ES-I3 (cell line): Measurements from ENCODE around the gene FHIT.

ENCODE experiments used
- H3K36me3 ChIP-seq: 2 replicates; pipeline ENCODE4 v1.6.1; 2013; ENCODE audit warnings: mild to moderate bottlenecking, low read length, control low read depth, moderate library complexity; ENCODE audit not compliant: insufficient read depth
- H3K4me1 ChIP-seq: 2 replicates; pipeline ENCODE4 v1.6.1; 2013; ENCODE audit warnings: mild to moderate bottlenecking, control low read depth, low read length; ENCODE audit not compliant: insufficient read depth
- H3K9ac ChIP-seq: 2 replicates; pipeline ENCODE4 v1.6.1; 2013; ENCODE audit warnings: low read depth, mild to moderate bottlenecking, low read length, moderate library complexity
- H3K9me3 ChIP-seq: 2 replicates; pipeline ENCODE4 v1.6.1; 2013; ENCODE audit warnings: mild to moderate bottlenecking, low read length, moderate library complexity; ENCODE audit not compliant: control insufficient read depth, insufficient read depth

FHIT gene

DNA sequence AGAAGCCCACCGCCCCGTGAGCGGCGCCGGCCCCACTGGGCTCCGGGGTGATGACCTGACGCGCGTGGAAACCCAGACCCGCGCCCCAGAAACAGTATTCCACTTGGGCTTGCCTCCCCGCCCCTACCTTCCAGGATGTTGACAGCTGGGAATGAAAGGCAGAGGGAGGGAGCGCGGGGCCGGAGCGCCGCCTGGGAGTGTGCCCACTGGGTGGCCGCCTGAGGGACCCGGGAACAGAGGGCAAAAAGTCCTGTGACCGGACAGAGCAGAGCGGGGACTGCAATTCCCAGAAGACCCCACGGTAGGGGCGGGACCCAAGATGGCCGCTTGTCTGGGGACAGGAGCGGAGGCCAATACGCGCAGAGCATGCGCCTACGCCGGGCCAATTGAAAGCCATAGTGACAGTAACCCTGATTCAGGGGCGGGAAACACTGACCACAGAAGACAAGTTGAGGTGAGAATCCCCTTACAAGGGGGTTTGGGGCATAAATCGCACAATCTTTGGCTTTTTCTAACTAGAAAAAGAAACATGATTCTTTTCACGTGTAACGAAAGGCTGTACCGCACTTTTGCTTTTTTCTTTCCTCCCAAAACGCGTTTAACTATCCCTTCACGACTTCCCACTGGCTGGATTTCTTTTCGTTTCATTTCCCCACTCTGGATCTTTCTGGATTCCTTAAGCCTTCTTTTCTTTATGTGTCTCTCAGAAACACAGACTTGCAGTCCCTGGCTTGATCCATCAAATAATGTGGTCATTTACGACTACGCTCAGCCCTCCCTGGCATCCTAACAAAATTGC, at the start of gene FHIT:
Gene FHIT (minus strand): TSS at position 279 of the 799 bp plus-strand sequence.
- no peaks in the 10 kb centered on the region for H3K36me3 ChIP-seq
- peak within 1 kb of the TSS; percentile 71 for H3K9ac ChIP-seq
- no peaks in the 10 kb centered on the region for H3K9me3 ChIP-seq
- peaks cover 4% of the 10 kb centered on the region; the same call in 1 of the 2 replicates for H3K4me1 ChIP-seq

DNA sequence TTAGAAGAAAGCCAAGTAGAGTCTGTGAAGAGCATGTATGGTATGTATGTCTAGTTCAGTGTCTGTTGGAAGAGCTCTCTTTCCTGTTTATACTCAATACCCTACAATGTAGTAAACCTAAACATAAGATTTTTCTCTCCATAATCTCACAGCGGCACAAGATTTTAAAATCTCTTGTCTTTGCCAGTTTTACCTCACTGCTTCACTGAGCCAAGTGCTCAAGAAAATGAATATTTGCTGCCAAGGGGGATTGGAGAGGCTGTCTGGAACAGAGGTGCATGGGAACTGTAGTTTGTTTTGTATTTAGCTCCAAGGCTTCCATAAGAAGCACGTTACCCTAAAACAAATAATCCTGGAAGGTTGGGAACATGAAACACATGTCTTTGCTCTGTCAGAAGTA, 49.5 kb upstream of the FHIT start:
- peaks cover 14% of the 10 kb centered on the region for H3K4me1 ChIP-seq
- H3K9me3 ChIP-seq = no peaks in the 10 kb centered on the region
- no peak overlapping the region for H3K9ac ChIP-seq
- no peaks in the 10 kb centered on the region for H3K36me3 ChIP-seq

DNA sequence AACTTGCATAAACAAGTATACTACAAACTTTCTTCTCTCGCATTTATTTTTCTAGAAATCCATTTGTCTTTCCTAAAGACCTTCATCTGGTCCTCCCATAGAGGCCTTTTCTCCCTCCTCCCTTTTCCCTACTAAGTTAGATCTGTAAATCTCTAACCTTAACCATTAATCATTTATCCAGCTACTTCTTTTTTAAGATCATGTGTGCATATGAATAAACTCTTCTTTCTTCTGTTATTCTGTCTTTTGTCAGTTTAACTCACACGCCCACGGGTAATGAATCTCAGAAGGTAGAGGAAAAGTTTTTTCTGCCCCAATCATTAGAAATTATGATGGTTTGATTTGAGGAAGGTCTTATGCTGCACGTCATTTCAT, 48.7 kb upstream of the FHIT start:
- H3K36me3 ChIP-seq = no peaks in the 10 kb centered on the region

DNA sequence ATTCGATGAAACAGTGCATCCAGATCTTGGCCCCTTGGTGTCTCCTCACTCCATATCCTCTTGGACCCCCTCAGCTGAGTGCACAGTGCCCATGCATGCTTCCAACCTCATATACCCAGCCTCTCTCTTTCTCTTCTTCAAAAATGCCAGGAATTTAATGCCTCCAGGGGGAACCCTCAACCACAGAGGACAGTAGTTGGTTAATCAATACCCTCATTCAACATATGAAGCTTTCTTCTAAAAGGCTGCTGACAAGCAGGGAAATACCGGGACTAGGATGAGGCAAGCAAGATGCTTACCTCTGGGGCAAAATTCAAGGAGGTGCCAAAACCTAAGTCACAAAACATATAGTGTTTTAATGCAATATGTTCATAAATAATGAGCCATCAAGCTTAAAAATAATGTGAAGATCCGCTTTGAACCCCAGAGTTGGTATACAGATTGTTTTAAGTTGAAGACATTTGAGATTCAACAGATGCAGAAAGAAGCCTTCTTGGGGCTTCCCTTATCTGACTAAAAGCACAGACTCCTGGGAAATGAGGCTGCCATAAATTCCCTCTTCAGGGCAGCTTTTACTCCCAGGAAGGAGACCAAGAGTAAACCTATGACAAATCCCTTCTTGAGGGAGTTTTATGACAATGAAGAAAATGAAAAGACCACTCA, 48.2 kb upstream of the FHIT start:
- H3K9ac ChIP-seq = no peak overlapping the region
- H3K36me3 ChIP-seq = no peaks in the 10 kb centered on the region
- peaks cover 17% of the 10 kb centered on the region for H3K4me1 ChIP-seq
- H3K9me3 ChIP-seq = no peaks in the 10 kb centered on the region

More for the DNA sequence above, 48.7 kb upstream of the FHIT start:
- Histone ChIP-seq H3K4me1 (peaks cover 17% of the 10 kb centered on the region), H3K9ac (no peak overlapping the region), H3K9me3 (no peaks in the 10 kb centered on the region)

DNA sequence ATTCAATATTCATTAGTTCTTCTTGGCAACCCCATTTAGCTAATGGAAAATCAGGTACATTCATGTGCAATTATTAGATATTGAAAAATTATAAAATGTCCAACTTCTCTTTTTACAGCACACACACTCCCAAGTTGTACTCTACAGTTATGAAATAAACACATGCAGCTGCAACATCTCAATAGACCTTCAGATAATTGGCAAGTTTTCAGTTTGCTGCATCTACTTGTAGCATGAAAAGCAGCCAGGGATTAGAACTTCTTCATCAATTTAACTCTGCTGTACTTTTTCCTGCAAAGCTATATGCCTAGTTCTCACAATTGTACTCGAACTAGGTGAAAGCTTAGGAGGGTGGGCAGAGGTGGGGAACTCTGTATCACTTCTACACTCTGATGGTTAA, 46.6 kb upstream of the FHIT start:
- H3K9me3 ChIP-seq = no peaks in the 10 kb centered on the region
- no peaks in the 10 kb centered on the region for H3K36me3 ChIP-seq
- H3K4me1 ChIP-seq = peaks cover 17% of the 10 kb centered on the region

DNA sequence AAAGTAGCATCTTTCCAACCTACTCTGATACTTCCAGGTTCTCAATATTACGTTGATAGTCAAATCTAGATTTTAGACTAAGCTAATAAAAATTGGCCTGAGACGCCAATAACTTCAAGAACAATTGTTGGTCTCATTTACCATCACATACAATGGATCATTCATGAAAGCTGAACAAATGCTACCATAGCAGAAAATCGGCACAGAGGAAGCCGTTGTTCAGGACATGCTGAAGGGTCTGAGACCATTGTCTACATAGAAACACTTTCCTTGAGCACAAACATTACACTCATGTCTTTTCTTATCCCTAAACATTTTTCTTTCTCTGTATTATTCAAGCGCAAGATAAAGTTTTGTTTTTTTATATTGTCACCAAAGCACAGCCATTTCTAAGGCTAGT, 37.2 kb upstream of the FHIT start:
- Histone ChIP-seq H3K9ac (no peak overlapping the region), H3K4me1 (no peaks in the 10 kb centered on the region), H3K36me3 (no peaks in the 10 kb centered on the region), H3K9me3 (no peaks in the 10 kb centered on the region)

More for the DNA sequence above, 46.6 kb upstream of the FHIT start:
- no peak overlapping the region for H3K9ac ChIP-seq

DNA sequence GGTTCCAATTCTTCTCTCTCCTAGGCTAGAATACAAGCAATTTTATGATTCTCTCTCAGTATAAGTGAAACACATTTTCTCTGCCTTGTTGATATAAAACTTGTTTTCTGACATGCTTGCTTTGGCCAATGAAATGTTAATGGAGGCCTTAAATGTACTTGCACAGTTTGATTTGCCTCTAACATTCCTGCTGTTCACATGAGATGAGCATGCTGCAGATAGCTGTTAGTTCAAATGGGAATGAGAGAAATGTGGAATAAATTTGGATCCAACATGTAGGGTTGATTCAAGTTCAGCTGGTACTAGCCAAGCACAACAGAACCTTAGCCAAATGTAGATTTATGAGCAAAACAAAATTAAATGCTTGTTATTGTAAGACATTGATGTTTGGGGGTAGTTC, 32.6 kb upstream of the FHIT start:
- no peaks in the 10 kb centered on the region for H3K9me3 ChIP-seq
- H3K4me1 ChIP-seq = no peaks in the 10 kb centered on the region
- no peak overlapping the region for H3K9ac ChIP-seq
- no peaks in the 10 kb centered on the region for H3K36me3 ChIP-seq

DNA sequence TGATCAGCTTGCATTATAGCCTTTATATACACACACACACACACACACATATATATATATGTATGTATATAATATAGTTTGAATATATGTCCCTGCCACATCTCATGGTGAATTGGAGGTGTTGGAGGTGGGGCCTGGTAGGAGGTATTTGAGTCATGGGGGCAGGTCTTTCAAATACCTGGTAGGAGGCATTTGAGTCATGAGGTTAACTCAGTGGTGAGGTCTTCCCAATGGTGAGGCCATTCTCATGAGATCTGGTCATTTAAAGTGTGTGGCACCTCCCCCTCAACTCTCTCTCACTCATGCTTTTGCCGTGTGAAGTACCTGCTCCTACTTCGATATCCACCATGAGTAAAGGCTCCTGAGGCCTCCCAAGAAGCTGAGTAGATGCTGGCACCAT, 27.5 kb upstream of the FHIT start:
- Histone ChIP-seq H3K4me1 (no peaks in the 10 kb centered on the region), H3K36me3 (no peaks in the 10 kb centered on the region), H3K9ac (no peak overlapping the region), H3K9me3 (no peaks in the 10 kb centered on the region)

DNA sequence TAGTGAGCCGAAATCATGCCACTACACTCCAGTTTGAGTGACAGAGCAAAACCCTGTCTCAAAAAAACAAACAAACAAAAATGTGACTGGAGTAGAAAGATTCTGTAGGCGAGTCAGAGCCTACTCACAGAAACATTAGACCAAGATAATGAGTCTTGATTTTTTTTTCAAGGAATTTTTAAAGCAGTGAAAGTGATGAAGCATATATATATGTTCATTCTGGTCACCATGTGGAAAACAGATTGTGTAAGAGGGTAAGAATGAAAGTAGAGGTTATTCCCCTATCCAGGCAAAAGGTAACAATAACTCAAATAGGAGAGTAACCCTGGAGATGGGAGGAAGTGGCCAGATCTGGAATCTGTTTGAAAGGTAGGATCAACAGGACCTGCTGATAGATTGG, 26.2 kb upstream of the FHIT start:
- no peaks in the 10 kb centered on the region for H3K4me1 ChIP-seq

DNA sequence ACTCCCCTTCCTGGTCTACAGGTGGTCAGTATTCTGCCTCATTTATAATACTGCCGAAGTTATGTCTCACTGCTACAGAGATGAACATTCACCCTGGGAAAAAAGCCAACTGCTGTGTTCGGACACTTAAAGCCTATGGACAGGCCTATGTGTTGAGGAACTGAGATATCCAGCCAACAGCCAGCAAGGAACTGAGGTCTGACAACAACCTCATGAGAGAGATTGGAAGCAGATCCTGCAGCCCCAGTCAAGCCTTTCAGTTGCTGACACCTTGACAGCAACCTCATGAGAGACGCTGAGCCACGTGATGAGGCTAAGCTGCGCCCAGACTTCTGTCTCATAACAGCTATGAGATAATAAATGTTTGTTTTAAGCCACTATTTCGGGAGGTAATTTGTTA, 18.2 kb upstream of the FHIT start:
- no peak overlapping the region for H3K9ac ChIP-seq
- H3K4me1 ChIP-seq = no peaks in the 10 kb centered on the region
- H3K9me3 ChIP-seq = no peaks in the 10 kb centered on the region
- no peaks in the 10 kb centered on the region for H3K36me3 ChIP-seq

More for the DNA sequence above, 26.2 kb upstream of the FHIT start:
- H3K9me3 ChIP-seq = no peaks in the 10 kb centered on the region
- H3K36me3 ChIP-seq = no peaks in the 10 kb centered on the region
- no peak overlapping the region for H3K9ac ChIP-seq

DNA sequence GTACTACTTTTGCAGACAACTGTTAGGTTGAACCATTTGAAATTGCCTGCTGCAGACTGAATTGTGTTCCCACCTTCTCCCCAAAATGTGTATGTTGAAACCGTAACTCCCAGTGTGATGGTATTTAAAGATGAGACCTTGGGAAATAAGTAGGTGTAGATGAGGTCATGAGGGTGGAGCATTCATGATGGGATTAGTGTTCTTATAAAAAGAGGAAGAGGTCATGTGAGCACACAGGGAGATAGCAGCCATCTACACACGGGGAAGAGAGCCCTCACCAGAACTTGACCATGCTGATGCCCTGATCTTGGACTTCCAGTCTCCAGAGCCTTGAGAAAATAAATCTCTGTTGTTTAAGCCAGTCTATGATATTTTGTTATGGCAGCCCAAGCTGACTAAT, 17.4 kb upstream of the FHIT start:
- no peaks in the 10 kb centered on the region for H3K36me3 ChIP-seq

DNA sequence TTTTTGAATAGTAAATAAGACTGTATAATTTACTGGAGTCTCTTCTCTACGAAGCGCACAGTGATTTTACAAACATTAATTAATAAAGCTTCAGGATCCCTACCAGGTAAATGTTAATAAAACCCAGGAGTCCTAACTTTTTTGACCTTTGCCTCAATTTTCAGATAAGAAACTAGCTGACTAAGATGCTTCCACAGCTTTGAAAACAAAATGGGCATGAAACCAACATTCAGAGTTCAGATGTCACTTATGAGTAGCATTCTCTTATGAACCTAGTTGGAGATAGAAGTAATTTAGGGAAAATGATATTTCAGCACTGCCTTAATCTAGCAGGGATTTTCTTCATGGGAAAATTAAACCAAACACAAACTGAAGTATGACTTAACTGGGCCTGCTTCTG, 13.0 kb upstream of the FHIT start:
- Histone ChIP-seq H3K9me3 (no peaks in the 10 kb centered on the region), H3K4me1 (no peaks in the 10 kb centered on the region), H3K36me3 (no peaks in the 10 kb centered on the region), H3K9ac (no peak overlapping the region)

More for the DNA sequence above, 17.4 kb upstream of the FHIT start:
- Histone ChIP-seq H3K9ac (no peak overlapping the region), H3K9me3 (no peaks in the 10 kb centered on the region), H3K4me1 (no peaks in the 10 kb centered on the region)

DNA sequence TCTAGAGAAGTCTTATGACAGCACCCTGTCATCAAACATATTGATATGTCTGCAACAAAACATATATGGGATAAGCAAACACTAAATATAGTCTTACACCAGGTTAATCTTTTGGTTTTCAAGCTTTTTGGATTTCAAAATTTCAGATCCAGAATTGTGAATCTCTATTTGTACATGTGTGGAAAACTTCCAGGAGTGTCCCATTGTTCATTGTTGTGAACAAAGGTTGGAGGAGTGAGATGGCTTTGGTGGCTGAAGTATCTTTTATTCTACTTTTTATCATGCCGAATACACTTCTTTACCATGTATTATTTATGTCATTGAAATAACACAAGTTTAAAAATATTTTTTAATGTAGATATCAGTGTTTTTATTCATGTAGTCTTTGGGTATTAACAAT, 5.9 kb upstream of the FHIT start:
- Histone ChIP-seq H3K36me3 (no peaks in the 10 kb centered on the region), H3K4me1 (peaks cover 2% of the 10 kb centered on the region; the same call in 1 of the 2 replicates), H3K9ac (no peak overlapping the region), H3K9me3 (no peaks in the 10 kb centered on the region)

DNA sequence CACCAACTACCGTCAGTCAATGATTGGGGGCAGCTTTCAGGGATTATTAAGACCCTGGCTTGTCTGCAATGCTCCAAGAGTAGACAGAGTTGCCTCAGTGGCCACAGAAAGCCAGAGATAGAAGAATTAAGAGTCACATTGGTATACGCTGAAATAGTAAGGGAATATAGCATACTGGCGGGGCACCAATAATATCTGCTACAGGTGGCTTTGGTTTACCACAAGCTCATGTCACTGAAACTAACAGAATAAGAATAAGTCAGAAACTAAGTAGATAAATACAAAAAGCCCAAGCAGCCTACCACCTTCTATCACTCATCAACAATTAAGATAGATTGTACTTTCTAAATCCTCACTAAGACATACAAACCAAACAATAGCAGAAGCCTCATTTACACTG, 2.5 kb upstream of the FHIT start:
- no peak overlapping the region for H3K9ac ChIP-seq
- no peaks in the 10 kb centered on the region for H3K36me3 ChIP-seq
- H3K4me1 ChIP-seq = peaks cover 4% of the 10 kb centered on the region; the same call in 1 of the 2 replicates
- H3K9me3 ChIP-seq = no peaks in the 10 kb centered on the region

DNA sequence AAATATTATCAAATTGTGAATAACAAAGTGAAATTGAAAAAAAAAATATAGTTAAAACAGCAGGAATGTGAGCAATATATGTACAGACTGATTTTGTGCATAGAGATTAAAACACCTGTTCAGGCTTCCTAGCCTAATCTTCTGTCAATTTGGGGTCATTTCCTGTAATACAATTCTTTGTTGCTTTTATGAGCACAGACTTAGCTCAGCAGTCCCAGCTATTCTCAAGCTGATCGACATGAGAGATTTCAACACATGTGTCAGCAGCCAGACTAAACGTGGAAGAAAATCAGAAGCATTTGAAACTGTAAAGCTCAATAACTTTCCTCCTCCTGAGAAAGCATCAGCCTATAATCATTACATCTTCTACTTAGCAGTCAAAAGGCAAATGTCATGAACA, 1.6 kb upstream of the FHIT start:
- H3K9me3 ChIP-seq = no peaks in the 10 kb centered on the region
- no peak overlapping the region for H3K9ac ChIP-seq
- H3K4me1 ChIP-seq = peaks cover 4% of the 10 kb centered on the region; the same call in 1 of the 2 replicates
- H3K36me3 ChIP-seq = no peaks in the 10 kb centered on the region
